Kidney tubule cell (primary cell): Measurements from ENCODE around the gene CD82.

Experiments
- DNase-seq: peaks from one replicate; pipeline ENCODE4 v3.0.0-alpha.2; 2018; ENCODE audit warnings: low spot score

CD82 gene

GRCh38 chr11:44561964-44562734, 3.3 kb upstream of the CD82 start:
- no peak for DNase-seq

GRCh38 chr11:44562845-44563460, 2.5 kb upstream of the CD82 start:
- DNase-seq = no peak

GRCh38 chr11:44563711-44564110, 1.8 kb upstream of the CD82 start:
- no peak for DNase-seq

GRCh38 chr11:44564166-44564565, 1.3 kb upstream of the CD82 start:
- DNase-seq = no peak

GRCh38 chr11:44564670-44565210, 723 bp upstream of the CD82 start:
- peak; percentile 91 for DNase-seq

- DNase-seq = peak; percentile 46
These were observed 788 bp downstream of the CD82 start for GRCh38 chr11:44565953-44566949.

- no peak for DNase-seq
These were observed 1.8 kb downstream of the CD82 start for GRCh38 chr11:44566952-44567875.

GRCh38 chr11:44567876-44568256, 2.4 kb downstream of the CD82 start:
- DNase-seq = no peak

- DNase-seq = no peak
These were observed 2.8 kb downstream of the CD82 start for GRCh38 chr11:44568331-44568657.

GRCh38 chr11:44568658-44569473, 3.4 kb downstream of the CD82 start:
- DNase-seq = peak; percentile 95

- DNase-seq = no peak
These were observed 5.1 kb downstream of the CD82 start for GRCh38 chr11:44570411-44571155.

GRCh38 chr11:44571871-44572270, 6.4 kb downstream of the CD82 start:
- DNase-seq = no peak

GRCh38 chr11:44572436-44572835, 7.0 kb downstream of the CD82 start:
- no peak for DNase-seq

- no peak for DNase-seq
These were observed 7.4 kb downstream of the CD82 start for GRCh38 chr11:44572884-44573283.

GRCh38 chr11:44573333-44573732, 7.9 kb downstream of the CD82 start:
- DNase-seq = peak; percentile 40

GRCh38 chr11:44574610-44575287, 9.3 kb downstream of the CD82 start:
- peak; percentile 93 for DNase-seq

- peak; percentile 86 for DNase-seq
These were observed 9.8 kb downstream of the CD82 start for GRCh38 chr11:44575288-44575672.

- DNase-seq = no peak
These were observed 10.5 kb downstream of the CD82 start for GRCh38 chr11:44575962-44576361.

- no peak for DNase-seq
These were observed 11.2 kb downstream of the CD82 start for GRCh38 chr11:44576656-44577055.
